Activated naive CD4-positive, alpha-beta T cell treated with anti-CD3 and anti-CD28 coated beads, Interleukin-2, amount 50 U/mL, for 16 hours (primary cell): Measurements from ENCODE around the gene MRPL42.
A peak's percentile ranks its signal among the peaks of the same experiment; 100 is the strongest.

Experiments
- DNase-seq: peaks from one replicate; pipeline ENCODE4 v3.0.0-alpha.2; 2020

Gene MRPL42

GRCh38 chr12:93500667-93501066, 33.4 kb downstream of the MRPL42 start:
- no peak for DNase-seq

GRCh38 chr12:93502802-93503623, 35.7 kb downstream of the MRPL42 start:
- DNase-seq = peak; percentile 62

- no peak for DNase-seq
Observed at GRCh38 chr12:93507165-93507564, 39.9 kb downstream of the MRPL42 start.

- no peak for DNase-seq
Observed at GRCh38 chr12:93509506-93509905, 42.2 kb downstream of the MRPL42 start.

GRCh38 chr12:93514853-93515252, 47.5 kb downstream of the MRPL42 start:
- DNase-seq = no peak

- DNase-seq = no peak
Observed at GRCh38 chr12:93518725-93519124, 51.4 kb downstream of the MRPL42 start.

GRCh38 chr12:93519859-93520258, 52.5 kb downstream of the MRPL42 start:
- no peak for DNase-seq

- DNase-seq = no peak
Observed at GRCh38 chr12:93520454-93520853, 53.1 kb downstream of the MRPL42 start.

GRCh38 chr12:93521225-93522080, 54.1 kb downstream of the MRPL42 start:
- no peak for DNase-seq

- DNase-seq = no peak
Observed at GRCh38 chr12:93524386-93525133, 57.2 kb downstream of the MRPL42 start.

GRCh38 chr12:93526786-93527428, 59.6 kb downstream of the MRPL42 start:
- DNase-seq = no peak

- no peak for DNase-seq
Observed at GRCh38 chr12:93530358-93530757, 63.0 kb downstream of the MRPL42 start.

- no peak for DNase-seq
Observed at GRCh38 chr12:93533310-93533709, 66.0 kb downstream of the MRPL42 start.

- no peak for DNase-seq
Observed at GRCh38 chr12:93536111-93536765, 68.9 kb downstream of the MRPL42 start.

- DNase-seq = no peak
Observed at GRCh38 chr12:93536766-93537488, 69.6 kb downstream of the MRPL42 start.

GRCh38 chr12:93537769-93538168, 70.5 kb downstream of the MRPL42 start:
- no peak for DNase-seq

GRCh38 chr12:93539821-93540220, 72.5 kb downstream of the MRPL42 start:
- DNase-seq = no peak

GRCh38 chr12:93540466-93540865, 73.2 kb downstream of the MRPL42 start:
- no peak for DNase-seq

GRCh38 chr12:93541578-93542225, 74.4 kb downstream of the MRPL42 start:
- DNase-seq = no peak

- DNase-seq = no peak
Observed at GRCh38 chr12:93547778-93548177, 80.5 kb downstream of the MRPL42 start.

GRCh38 chr12:93549174-93549573, 81.9 kb downstream of the MRPL42 start:
- DNase-seq = no peak
